ENCODE results near the gene ANKRD18B.
"Not testable (repeated sequence)": the region's sequence is repeated elsewhere in the genome, so short reads cannot be mapped to it uniquely, and the experiment has no call there.

Gene ANKRD18B

DNA sequence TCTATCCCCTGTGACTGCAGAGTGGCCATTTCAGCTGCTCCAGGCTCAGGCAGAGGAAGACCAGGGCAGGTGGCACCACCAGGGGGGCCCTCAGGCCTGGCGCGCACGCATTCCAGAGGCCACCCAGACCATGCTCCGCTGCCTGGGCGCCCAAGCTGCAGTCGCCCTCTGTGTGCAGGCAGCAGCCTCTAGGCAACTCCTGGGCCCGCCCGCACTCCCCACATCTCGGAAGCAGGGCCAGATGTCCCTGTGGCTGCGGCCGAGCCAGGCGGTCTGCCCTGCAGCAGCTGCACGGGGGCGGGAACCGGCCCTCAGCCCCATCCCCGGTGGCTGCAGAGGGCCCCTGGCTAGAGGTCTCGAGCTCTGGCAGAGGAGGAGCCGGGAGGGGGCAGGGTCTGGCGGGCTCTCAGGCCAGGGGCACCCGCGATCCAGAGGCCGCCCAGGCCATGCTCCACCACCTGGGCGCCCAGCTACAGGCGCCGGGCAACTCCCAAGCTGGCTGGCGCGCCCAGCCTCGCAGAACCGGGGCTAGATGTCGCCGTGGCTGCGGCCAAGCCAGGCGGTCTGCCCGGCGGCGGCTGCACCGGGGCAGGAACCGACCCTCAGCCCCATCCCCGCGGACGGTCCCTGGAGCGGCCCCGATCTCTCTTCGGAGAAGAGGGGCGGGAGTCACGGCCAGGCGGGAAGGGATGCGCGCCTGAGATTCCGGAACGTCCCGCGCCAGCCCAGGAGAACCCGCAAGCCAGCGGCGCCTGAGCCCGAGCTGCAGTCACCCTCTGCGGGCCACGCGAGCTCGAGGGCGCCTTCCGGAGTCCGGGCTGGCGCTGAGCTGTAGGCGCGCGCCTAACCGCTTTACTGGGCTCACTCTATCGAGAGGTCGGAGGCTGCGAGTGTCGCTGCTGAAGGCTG is at the start of gene ANKRD18B:
Gene ANKRD18B, plus strand, starts transcription at position 855 of the 909 bp plus-strand sequence. CDS start 239 bp downstream, outside the sequence.
- peak; percentile 40 for DNase-seq (ENCODE audit: low spot score)
- TF ChIP-seq, protein P1, sequence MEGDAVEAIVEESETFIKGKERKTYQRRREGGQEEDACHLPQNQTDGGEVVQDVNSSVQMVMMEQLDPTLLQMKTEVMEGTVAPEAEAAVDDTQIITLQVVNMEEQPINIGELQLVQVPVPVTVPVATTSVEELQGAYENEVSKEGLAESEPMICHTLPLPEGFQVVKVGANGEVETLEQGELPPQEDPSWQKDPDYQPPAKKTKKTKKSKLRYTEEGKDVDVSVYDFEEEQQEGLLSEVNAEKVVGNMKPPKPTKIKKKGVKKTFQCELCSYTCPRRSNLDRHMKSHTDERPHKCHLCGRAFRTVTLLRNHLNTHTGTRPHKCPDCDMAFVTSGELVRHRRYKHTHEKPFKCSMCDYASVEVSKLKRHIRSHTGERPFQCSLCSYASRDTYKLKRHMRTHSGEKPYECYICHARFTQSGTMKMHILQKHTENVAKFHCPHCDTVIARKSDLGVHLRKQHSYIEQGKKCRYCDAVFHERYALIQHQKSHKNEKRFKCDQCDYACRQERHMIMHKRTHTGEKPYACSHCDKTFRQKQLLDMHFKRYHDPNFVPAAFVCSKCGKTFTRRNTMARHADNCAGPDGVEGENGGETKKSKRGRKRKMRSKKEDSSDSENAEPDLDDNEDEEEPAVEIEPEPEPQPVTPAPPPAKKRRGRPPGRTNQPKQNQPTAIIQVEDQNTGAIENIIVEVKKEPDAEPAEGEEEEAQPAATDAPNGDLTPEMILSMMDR (IDR thresholded peaks at IDR 0.05; ENCODE audit: extremely low read depth, insufficient read depth, missing control alignments): peak; percentile 14
- in situ Hi-C loops (cut with MboI; ENCODE audit: low pct_unique_long_range_greater_than_20kb, low sequenced_read_pairs, unreplicated experiment): not testable (repeated sequence)

DNA sequence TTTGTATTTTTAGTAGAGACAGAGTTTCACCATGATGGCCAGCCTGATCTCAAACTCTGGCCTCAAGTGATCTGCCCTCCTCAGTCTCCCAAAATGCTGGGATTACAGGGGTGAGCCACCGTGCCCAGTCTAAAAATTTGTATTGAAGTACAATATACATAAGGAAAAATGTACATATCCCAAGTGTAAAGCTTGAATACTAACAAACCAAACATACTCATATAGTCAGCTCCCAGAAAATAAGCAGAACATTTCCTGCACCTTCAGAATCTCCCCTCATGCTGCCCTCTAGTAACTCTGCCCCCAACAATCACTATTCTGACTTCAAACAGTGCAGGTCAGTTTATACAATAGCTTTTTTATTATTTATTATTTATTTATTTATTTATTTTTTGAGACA is 48.7 kb upstream of the ANKRD18B start:
- no peak for DNase-seq (ENCODE audit: low spot score)
- TF ChIP-seq, protein P1 (IDR thresholded peaks at IDR 0.05; ENCODE audit: extremely low read depth, insufficient read depth, missing control alignments): no peak
- in situ Hi-C loops (cut with MboI; ENCODE audit: low pct_unique_long_range_greater_than_20kb, low sequenced_read_pairs, unreplicated experiment): no loop called here

DNA sequence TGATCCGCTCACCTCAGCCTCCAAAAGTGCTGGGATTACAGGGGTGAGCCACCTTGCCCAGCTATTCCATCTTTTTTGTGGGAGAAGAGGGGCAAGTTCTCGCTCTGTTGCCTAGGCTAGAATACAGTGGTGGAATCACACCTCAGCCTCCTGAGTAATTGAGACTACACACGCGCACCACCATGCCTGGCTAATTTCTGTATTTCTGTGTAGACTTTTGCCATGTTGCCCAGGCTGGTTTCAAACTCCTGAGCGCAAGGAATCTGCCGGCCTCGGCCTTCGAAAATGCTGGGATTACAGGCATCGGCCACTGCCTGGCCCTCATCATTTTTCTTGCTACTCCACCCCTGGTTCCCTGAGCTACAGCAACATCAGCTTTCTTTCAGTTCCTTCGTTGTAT is 47.5 kb upstream of the ANKRD18B start:
- TF ChIP-seq, protein P1 (IDR thresholded peaks at IDR 0.05; ENCODE audit: extremely low read depth, insufficient read depth, missing control alignments): no peak
- in situ Hi-C loops (cut with MboI; ENCODE audit: low pct_unique_long_range_greater_than_20kb, low sequenced_read_pairs, unreplicated experiment): no loop called here

DNA sequence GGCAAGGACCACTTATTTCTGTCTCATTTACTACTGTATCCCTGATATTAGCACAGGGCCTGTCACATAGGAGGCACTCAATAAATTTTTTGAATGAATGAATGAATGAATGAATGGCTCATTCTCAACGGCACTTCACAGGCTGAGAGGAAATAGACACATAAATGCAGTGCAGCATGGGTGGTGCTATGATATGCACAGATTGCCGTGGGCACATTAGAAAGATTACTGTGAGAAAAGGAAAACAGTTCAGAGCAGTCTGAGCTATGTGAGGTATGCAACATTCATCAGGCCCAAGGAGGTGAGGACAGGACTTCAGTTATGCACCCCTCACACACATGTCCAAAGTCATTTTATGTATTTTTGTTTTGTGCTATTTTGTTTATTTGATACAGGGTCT is 43.9 kb upstream of the ANKRD18B start:
- in situ Hi-C loops (cut with MboI; ENCODE audit: low pct_unique_long_range_greater_than_20kb, low sequenced_read_pairs, unreplicated experiment): no loop called here
- DNase-seq (ENCODE audit: low spot score): no peak
- TF ChIP-seq, protein P1 (IDR thresholded peaks at IDR 0.05; ENCODE audit: extremely low read depth, insufficient read depth, missing control alignments): no peak

More for the DNA sequence above, 47.5 kb upstream of the ANKRD18B start:
- DNase-seq (ENCODE audit: low spot score): no peak

DNA sequence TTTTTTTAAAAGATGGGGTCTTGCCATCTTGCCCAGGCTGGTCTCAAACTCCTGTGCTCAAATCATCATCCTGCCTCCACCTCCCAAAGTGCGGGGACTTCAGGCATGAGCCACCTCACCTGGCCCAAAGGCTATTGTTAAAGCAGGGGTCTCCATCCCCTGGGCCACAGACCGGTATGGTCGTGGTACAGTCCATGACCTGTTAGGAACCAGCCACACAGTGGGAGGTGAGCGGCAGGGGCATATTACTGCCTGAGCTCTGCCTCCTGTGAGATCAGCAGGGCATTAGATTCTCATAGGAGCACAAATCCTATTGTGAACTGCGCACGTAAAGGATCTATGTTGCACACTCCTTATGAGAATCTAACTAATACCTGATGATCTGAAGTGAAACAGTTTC is 43.1 kb upstream of the ANKRD18B start:
- no peak for DNase-seq (ENCODE audit: low spot score)
- in situ Hi-C loops (cut with MboI; ENCODE audit: low pct_unique_long_range_greater_than_20kb, low sequenced_read_pairs, unreplicated experiment): no loop called here
- TF ChIP-seq, protein P1 (IDR thresholded peaks at IDR 0.05; ENCODE audit: extremely low read depth, insufficient read depth, missing control alignments): no peak

DNA sequence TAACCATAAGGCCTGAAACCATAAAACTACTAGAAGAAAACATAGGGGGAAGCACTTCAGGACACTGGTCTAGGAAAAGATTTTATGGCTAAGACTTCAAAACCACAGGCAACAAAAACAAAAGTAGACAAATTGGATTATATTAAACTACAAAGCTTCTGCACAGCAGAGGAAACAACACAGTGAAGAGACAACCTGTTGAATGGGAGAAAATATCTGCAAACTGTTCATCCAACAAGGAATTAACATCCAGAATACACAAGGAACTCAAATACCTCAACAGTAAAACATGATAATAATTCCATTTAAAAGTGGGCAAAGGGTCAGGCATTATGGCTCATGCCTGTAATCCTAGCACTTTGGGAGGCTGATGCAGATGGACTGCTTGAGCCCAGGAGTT is 38.7 kb upstream of the ANKRD18B start:
- DNase-seq (ENCODE audit: low spot score); in situ Hi-C loops (cut with MboI; ENCODE audit: low pct_unique_long_range_greater_than_20kb, low sequenced_read_pairs, unreplicated experiment): not testable (repeated sequence)

DNA sequence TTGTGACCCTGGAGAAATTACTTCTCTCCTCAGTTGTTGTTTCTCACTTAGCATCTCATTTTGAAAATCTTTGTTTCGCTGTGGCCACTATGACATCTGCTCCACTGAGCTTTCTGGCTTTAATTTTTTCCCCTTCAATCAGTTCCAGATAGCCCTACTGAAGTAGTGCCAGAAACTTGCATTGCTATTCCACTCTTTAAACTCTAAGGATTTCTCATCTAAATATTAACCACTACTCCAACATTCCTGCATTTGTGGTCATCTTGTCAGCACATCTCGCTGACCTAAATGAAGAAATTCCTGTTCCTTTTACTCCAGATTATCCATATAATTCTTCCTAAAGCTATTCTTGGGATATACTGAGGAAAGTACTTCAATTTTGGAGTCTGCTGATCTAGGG is 35.0 kb upstream of the ANKRD18B start:
- DNase-seq (ENCODE audit: low spot score): no peak
- TF ChIP-seq, protein P1 (IDR thresholded peaks at IDR 0.05; ENCODE audit: extremely low read depth, insufficient read depth, missing control alignments): no peak
- in situ Hi-C loops (cut with MboI; ENCODE audit: low pct_unique_long_range_greater_than_20kb, low sequenced_read_pairs, unreplicated experiment): no loop called here

DNA sequence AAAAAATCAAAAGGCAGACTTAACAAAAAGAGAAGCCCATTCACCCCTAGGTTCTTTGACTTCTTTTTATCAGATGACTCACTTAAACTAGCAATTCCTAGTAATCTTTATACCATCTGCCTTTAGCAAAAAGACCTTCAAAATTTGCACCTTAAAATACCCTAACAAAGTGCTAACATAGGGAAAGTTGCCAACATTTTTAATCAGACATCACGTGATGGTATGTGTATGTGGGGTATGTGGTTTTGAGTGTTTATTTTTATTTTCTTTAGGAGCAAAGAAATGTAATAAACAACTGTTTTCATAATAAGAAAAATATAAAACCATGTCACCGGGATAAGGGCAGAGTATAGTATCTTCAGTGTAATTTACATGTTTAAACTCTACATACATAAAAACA is 30.2 kb upstream of the ANKRD18B start:
- in situ Hi-C loops (cut with MboI; ENCODE audit: low pct_unique_long_range_greater_than_20kb, low sequenced_read_pairs, unreplicated experiment); DNase-seq (ENCODE audit: low spot score): not testable (repeated sequence)

Measured in GM13977 (cell line).